Adipose tissue (tissue), 3 donors: ENCODE results near the gene FBXO27. TPM values are rescaled to one million over a fixed set of nuclear protein-coding genes. Genes with fewer than 3 reads are reported as not detected.
"Not testable (repeated sequence)": the region's sequence is repeated elsewhere in the genome, so short reads cannot be mapped to it uniquely, and the experiment has no call there.

Source experiments
- H3K27ac ChIP-seq: one replicate; pipeline ENCODE4 v1.5.1; 2013; ENCODE audit warnings: low read depth, low read length
- WGBS, 3 donors: extraction: QIAGEN DNeasy Blood & Tissue Kit; methylation state at CpG; one replicate each; pipeline ENCODE4 v1.1.7; 2013; 5-methylcytosine and 5-hydroxymethylcytosine counted together
- polyA plus RNA-seq, 3 donors: library from polyadenylated mRNA; stranded (reverse); fragments of 200-250 nt; gene quantifications; one replicate each; pipeline ENCODE4 v1.2.3, GENCODE V29; 2013
- donor health status: healthy with polysubstance abuse.
- donor health status: Bipolar disorder and iron deficiency.
- donor health status: healthy.

Gene FBXO27, protein sequence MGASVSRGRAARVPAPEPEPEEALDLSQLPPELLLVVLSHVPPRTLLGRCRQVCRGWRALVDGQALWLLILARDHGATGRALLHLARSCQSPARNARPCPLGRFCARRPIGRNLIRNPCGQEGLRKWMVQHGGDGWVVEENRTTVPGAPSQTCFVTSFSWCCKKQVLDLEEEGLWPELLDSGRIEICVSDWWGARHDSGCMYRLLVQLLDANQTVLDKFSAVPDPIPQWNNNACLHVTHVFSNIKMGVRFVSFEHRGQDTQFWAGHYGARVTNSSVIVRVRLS
- polyA plus RNA-seq, result 10 to 100 TPM in 1 of 3 donors, 1 to 10 TPM in 2; 3.1 to 19.0 (median 4.4) TPM

DNA sequence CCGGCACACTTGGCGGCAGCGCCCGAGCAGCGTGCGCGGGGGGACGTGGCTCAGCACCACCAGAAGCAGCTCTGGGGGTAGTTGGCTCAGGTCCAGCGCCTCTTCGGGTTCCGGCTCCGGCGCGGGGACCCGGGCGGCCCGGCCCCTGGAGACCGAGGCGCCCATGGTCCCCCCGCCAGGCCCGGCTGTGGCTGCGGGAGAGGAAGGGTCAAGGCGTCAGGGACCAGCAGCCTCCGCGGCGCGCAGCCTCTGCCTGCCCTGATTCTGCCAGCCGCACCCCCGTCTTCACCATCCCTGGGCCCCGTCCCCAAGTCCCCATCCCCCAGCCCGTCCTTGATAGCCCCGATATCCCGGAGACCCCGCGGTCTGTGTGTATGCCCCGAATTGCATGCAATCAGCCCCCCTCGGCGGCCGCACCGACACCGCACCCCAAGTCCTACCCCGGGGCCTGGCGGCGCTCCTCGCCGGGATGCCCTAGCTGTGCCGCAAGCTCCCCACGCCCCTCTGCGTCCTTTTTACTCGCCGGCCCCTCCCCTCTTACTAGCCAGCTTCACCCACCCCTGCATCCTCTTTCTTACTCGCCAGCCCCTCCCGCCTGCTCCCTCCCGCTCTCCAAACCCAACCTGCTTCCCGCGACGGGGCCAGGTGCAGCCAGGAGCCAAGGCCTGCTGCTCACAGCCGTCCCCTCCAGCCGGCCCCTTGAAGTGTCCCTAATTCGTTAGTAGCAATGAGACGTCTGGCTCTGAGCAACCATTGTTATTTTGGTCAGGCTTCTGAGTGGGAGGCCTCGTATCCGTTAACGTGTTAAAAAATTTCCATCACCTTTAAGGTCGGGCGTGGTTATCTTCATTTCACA lies at the start of gene FBXO27:
Gene FBXO27 (minus strand): TSS at position 487 of the 856 bp plus-strand sequence. CDS start 322 bp downstream, at position 165.
- no peak within 1 kb of the TSS for H3K27ac ChIP-seq
- 8 to 10% (median 9%) methylated on average over 48 to 66 of the region's 66 CpGs for WGBS, 3 donors

DNA sequence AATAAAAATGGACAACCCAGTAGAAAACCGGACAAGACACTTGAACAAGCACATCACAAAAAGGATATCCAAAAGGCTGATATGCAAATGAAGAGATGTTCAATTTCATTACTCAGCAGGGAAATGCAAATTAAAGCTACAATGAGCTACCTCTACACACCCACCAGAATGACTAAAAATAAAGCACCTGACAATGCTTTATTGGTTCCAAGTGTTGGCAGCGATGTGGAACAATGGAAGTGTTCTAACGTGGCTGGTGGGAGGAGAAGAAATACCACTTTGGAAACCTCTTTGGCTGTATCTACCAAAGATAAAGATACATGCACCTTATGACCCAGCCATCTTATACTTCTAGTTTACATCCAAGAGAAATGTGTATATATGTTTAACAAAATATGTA lies 48.1 kb upstream of the FBXO27 start:
- no peak overlapping the region for H3K27ac ChIP-seq
- 58 to 60% (median 58%) methylated on average over 3 of the region's 3 CpGs for WGBS, 3 donors

DNA sequence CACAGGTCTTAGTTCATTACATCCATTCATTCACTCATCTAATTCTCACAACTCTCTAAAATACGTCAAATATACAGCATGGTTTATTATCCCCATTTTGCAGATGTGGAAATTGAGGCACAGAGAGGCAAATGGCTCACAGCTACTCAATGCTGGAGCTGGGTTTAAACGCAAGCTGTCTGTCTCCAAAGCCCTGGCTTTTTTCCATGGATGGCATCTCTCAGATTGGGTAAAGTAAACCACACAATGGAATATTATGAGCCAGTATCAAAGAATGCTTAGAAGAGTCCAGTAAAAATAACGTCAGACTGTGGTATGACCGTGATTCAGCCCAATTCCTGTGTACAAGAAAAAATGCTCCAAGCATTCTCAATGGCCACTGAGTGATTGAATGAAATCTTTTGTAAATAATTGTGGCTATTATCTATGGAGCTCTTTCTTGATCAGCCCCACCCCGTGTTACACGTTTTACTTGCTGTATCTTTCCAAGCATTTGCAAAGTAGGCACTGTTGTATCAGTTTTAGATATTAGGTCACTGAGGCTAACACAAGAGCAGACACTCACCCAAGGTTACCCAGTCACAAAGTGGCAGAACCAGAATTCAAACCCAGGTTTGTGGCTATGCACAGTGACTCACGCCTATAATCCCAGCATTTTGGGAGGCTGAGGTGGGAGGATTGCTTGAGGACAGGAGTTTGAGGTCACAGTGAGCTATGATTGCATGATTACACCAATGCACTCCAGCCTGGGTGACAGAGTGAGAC lies 46.3 kb upstream of the FBXO27 start:
- no peak overlapping the region for H3K27ac ChIP-seq
- WGBS, 3 donors, result 52 to 68% (median 60%) methylated on average over 7 of the region's 7 CpGs

DNA sequence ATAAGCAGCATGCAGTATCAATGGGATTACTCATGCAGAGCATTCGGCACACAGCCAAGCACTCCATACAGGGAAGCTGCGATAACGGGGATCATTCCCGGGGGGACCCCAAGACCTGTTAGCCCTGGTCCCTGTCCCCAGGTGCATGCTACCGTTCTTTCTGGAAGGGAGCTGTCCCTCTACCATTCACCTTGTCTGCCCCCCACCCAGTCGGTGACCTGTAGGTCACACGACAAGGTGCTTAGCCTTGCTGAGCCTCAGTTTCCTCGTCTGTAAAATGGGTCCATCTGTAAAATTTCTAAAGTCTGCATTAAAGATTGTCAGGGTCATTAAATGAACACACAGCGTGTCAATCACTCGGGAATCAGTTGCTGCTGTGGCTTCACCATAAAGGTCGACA lies 45.0 kb upstream of the FBXO27 start:
- WGBS, 3 donors, result 84 to 90% (median 86%) methylated on average over 11 of the region's 11 CpGs
- no peak overlapping the region for H3K27ac ChIP-seq

DNA sequence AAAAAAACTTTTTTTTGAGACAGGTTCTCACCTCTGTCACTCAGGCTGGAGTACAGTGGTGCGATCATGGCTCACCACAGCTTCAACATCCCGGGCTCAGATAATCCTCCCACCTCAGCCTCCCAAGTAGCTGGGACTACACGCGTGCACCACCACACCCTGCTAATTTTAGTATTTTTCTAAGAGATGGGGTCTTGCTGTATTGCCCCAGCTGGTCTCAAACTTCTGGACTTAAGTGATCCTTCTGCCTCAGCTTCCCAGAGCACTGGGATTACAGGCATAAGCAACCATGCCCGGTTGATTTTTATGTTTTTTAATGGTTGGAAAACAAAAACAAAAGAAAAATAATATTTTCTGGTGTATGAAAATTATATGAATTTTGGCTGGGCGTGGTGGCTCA lies 42.6 kb upstream of the FBXO27 start:
- 88 to 94% (median 90%) methylated on average over 6 of the region's 6 CpGs for WGBS, 3 donors
- H3K27ac ChIP-seq, result no peak overlapping the region

DNA sequence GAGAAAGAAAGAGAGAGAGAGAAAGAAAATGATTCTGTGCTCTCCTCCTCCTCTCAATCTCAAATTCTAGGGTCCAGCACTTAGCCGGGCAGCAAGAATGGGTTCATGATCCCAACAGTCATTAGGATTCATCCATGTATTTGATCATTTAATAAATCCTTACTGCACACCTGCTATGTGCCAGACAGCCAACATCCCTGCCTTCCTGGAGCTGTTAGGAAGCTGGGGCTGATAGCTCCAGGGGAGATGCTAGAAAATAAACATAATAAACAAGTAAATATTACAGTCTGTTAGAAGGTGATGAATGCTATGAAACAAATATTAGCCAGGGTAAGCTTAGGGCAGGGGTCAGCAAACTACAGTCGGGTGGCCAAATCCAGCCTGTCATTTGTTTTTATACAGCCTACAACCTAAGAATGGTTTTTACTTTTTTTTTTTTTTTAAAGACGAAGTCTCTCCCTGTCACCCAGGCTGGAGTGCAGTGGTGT lies 41.9 kb upstream of the FBXO27 start:
- 54 to 58% (median 55%) methylated on average over 3 of the region's 3 CpGs for WGBS, 3 donors
- no peak overlapping the region for H3K27ac ChIP-seq

DNA sequence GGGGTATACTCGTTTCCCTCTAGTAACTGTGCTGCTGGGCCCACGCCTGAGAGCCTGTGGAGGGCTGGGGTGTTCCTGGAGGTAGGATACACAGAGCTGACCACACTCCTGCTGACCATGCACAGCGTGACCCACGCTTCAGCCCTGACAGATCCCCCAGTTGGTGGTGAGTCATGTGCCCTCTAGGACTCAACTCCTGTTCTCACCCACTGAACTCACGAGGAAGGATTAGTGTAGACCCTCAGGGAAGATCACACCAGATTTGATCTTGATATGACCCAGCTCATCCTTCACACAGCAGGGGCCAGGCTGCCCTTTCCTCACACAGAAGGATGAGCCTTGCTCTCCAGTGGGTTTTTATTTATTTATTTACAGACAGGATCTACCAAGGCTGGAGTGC lies 38.5 kb upstream of the FBXO27 start:
- WGBS, 3 donors, result 87 to 91% (median 88%) methylated on average over 5 of the region's 5 CpGs
- H3K27ac ChIP-seq, result no peak overlapping the region

DNA sequence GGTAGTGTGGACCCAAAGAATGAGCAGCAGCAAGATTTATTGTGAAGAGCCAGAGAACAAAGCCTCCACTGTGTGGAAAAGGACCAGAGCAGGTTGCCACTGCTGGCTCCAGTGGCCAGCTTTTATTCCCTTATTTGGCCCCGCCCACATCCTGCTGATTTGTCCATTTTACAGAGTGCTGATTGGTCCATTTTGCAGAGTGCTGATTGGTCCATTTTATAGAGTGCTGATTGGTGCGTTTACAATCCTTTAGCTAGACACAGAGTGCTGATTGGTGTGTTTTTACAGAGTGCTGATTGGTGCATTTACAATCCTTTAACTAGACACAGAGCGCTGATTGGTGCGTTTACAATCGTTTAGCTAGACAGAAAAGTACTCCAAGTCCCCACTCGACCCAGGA lies 35.9 kb upstream of the FBXO27 start:
- not testable (repeated sequence) for H3K27ac ChIP-seq
- WGBS, 3 donors, result 78 to 89% (median 84%) methylated on average over 6 of the region's 6 CpGs

DNA sequence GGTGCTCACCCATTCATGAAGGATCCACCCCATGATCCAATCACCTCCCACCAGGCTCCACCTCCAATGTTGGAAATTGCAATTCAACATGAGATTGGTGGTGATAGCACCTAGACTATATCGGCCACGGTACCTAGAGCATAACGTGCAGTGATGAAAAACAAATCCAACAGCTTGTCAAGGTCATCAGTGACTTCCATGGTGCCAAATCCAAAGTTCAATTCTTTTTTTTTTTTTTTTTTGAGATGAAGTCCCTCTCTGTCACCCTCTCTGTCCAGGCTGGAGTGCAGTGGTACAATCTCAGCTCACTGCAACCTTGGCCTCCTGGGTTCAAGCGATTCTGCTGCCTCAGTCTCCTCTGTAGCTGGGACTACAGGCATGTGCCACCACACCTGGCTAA lies 34.8 kb upstream of the FBXO27 start:
- WGBS, 3 donors, result 52 to 92% (median 86%) methylated on average over 4 of the region's 4 CpGs

DNA sequence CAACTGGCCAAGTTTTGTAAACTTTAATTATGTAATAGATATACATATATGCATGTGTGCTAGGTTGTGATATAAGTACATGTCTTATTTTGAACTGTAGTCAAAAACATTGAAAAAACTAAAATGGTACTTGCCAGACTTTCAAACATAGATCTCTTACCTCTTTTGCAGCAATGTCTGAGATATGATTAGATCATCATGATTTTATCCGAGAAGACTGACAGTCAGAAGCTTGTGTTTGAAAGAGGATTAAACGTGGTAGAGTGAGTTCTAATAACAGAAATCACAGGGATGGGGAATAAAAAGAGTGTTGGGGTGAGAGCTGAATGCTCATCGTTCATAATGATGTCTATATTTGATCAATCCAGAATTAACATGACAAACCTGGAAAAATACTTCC lies 33.6 kb upstream of the FBXO27 start:
- WGBS, 3 donors, result 71 to 77% (median 76%) methylated on average over 3 of the region's 3 CpGs
- H3K27ac ChIP-seq, result no peak overlapping the region

More for the DNA sequence above, 34.8 kb upstream of the FBXO27 start:
- no peak overlapping the region for H3K27ac ChIP-seq

DNA sequence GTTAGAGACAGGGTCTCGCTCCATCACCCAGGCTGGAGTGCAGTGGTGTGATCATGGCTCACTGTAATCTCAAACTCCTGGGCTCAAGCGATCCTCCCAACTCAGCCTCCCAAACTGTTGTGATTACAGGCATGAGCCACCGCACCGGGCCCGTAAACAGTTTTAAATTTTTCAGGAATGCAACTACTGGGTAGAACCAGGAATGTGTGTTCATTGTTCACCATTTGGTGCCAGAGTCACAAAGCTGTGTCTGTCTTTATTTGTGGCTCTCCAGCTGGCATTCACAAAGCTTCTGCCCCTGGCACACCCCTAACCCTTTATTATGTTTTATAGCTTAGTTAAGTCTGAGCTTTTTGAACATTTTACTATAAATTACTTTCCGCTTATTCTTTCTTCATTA lies 32.1 kb upstream of the FBXO27 start:
- WGBS, 3 donors, result 94 to 98% (median 94%) methylated on average over 6 of the region's 6 CpGs
- H3K27ac ChIP-seq, result no peak overlapping the region

DNA sequence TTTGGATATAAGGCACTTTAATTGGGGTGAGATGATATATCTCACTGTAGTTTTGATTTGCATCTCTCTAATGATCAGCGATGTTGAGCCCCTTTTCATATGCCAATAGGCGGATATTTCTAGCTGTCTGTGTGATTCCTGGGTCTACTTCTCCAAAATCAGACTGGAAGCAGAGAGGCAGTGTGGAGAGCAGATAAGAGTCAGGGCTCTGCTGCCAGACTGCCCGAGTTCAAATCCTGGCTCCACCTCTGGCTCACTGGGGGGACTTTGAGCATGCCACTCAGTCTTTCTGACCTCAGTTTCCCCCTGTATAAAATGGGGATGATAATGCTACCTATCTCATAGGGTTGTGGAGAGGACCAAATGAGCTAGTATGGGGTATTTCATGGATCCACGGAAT lies 27.8 kb upstream of the FBXO27 start:
- H3K27ac ChIP-seq, result no peak overlapping the region
- WGBS, 3 donors, result 61 to 75% (median 67%) methylated on average over 4 of the region's 4 CpGs

DNA sequence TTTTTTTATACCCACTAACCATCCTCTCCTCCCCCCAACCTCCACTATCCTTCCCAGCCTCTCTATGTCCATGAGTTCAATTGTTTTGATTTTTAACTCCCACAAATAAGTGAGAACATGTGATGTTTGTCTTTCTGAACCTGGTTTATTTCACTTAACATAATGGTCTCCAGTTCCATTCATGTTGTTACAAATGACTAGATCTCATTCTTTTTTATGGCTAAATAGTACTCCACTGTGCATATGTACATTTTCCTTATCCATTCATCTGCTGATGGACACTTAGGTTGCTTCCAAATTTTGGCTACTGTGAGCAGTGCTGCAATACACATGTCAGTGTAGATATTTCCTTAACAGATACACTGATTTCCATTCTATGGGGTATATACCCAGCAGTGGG lies 27.0 kb upstream of the FBXO27 start:
- no peak overlapping the region for H3K27ac ChIP-seq

DNA sequence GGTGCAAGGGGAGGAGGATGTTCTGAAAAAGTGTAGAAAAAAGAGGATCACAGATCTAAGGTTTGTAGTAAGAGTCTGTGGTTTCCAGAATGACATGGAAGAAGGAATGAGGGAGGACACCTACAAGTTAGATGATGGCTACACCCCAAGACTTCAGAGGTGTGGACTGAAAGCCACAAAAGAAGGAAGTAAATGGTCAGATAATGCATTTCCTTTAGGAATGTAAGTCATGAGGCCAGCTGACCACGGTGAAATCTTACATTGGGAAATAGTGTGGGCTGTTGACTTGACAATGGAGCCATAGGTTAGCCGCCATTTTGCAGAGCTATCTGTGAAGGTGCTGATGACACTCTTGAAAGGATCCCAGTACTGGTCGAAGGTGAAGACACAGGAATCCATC lies 25.3 kb upstream of the FBXO27 start:
- WGBS, 3 donors, result 75 to 78% (median 76%) methylated on average over 3 of the region's 3 CpGs
- no peak overlapping the region for H3K27ac ChIP-seq

DNA sequence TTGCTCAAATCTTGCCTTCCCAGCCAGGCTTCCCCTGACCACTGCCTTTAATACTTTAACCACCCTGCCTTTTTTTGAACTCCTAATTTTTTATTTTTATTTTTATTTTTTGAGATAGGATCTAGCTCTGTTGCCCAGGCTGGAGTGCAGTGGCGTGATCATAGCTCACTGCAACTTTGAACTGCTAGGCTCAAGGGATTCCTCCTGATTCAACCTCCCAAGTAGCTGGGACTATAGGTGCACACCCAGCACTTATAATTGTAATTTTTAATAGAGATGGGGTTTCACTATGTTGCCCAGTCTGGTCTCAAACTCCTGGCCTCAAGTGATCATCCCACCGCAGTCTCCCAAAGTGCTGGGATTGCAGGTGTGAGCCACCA lies 21.7 kb upstream of the FBXO27 start:
- 84 to 90% (median 88%) methylated on average over 2 of the region's 2 CpGs for WGBS, 3 donors
- no peak overlapping the region for H3K27ac ChIP-seq

DNA sequence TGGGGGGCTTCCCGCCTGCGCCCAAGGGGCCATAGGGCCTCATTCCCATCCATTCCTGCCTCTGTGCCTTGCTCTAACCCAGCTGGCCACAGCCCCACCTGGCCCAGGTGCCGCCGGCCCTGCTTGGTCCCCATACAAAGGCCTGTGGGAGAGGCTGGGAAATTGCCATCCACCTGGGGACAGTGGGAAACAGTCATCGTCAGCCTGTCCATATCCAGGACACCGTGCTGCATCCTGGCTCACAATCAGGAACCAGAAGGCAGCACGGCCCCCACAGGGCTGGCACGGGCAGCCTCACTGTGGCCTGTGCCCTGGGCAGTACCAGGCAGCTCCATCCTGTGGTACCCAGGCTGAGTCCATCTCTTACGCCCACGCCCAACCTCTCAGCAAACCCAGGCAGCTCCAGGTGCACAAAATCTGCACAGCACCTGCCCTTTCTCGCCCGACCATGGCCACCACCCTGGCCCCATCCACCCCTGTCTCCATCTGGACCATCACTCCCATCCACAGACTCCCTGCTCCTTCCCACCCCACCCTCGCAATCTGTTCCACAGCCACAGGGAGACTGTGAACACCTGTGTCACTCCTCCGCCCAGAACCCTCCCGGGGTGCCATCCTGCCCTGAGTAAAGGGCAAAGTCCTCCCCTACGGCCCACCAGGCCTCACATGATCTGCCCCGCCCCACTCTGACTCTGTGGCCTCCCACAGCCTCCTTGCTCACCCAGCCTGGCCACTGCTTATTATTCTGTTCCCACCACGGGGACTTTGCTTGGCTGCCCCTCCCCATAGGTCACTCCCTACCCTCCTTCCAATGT lies 21.1 kb upstream of the FBXO27 start:
- 75 to 86% (median 81%) methylated on average over 18 of the region's 18 CpGs for whole genome bisulfite sequencing, 3 donors
- H3K27ac ChIP-seq, result no peak overlapping the region

DNA sequence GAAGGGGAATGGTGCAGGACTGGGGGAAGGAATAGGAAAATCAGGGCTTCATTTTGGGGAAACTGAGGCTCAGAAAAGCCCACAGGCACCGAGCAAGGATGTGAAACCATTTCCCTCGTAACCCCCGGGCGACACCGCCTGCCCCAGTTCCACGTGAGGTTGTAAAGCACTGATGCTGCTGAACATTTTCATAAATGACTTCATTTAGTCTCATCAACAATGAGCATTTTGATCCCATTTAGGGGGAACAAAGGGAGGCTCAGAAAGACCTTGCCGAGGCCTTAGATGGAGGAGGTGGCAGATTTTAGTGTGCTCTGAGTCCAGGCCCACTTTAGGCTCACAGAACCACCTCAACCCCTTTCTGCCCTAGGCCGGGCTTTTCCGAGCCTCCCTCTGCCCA lies 20.5 kb upstream of the FBXO27 start:
- no peak overlapping the region for H3K27ac ChIP-seq
- 81 to 82% (median 81%) methylated on average over 9 of the region's 9 CpGs for WGBS, 3 donors

DNA sequence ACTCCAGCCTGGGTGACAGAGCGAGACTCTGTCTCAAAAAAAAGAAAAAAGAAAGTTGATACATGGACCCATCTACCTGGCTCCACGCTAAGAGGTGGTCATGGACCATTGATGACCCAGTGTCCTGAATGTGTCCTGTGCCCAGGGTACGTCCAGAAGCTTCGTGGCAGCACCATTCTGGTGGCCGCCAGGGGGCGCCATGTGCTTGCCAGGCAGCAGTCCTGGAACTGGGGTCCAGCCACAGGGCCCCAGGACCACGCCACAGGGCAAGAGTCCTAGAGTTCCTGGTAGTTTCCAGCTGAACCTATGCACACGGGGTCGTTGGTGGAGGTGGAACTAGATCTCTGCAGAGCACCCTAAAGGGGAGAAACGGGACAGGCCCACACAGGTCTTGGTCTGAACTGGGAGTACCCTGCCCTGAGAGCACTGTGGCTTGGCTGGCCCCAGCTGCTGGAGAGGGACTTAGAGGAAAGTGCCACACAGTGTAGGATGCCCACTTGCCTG lies 19.9 kb upstream of the FBXO27 start:
- H3K27ac ChIP-seq, result no peak overlapping the region
- 20 to 25% (median 22%) methylated on average over 10 of the region's 10 CpGs for WGBS, 3 donors
